ENCODE data around the gene AFMID. TPM values are rescaled to one million over a fixed set of nuclear protein-coding genes. Genes with fewer than 3 reads are reported as not detected.

Gene AFMID
- total RNA-seq, 1 experiment from 2014 or later: 104 TPM

DNA sequence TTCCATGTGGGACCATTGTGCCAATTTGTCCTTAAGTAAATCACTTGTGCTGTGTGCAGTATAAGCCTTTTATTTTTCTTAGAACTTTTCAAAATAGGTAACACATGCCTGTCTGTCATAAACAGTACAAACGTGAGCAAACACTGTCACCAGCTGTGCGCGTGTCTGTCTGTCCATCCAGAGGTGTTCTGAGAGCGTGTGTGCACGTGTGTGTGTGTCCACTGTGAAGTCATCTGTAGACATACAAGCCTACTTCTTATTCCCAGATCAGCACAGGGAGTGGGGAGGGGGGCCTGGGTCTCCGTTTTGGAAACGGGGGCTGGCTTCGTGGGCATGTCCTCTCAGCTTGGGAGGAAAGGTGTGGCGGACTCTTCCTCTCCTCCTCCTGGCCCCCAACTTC, 53.7 kb downstream of the AFMID start:
- Histone ChIP-seq H3K4me1 (ENCODE audit: low read length) (peaks cover 18% of the 10 kb centered on the region), H3K4me3 (ENCODE audit: low read length) (no peak overlapping the region), H3K27ac (ENCODE audit: low read length) (no peak overlapping the region), H3K9me2 (replicated peaks; ENCODE audit: insufficient read depth, low read length) (no peaks in the 10 kb centered on the region), H4K20me1 (ENCODE audit: insufficient read depth, low read depth, low read length) (no peaks in the 10 kb centered on the region), H3K9me3 (ENCODE audit: low read length) (no peaks in the 10 kb centered on the region), H3K27me3 (ENCODE audit: low read length) (no peaks in the 10 kb centered on the region), H3K79me2 (ENCODE audit: low read length) (no peaks in the 10 kb centered on the region), H3K9ac (ENCODE audit: low read length) (no peak overlapping the region), H3K36me3 (ENCODE audit: insufficient read depth, low read length) (no peaks in the 10 kb centered on the region), H2AFZ (ENCODE audit: low read length) (peak overlapping the region; percentile 59; the same call in 1 of the 2 replicates), H3K4me2 (ENCODE audit: low read depth, low read length, poor library complexity, severe bottlenecking) (no peak overlapping the region)
- DNase-seq: no peak

DNA sequence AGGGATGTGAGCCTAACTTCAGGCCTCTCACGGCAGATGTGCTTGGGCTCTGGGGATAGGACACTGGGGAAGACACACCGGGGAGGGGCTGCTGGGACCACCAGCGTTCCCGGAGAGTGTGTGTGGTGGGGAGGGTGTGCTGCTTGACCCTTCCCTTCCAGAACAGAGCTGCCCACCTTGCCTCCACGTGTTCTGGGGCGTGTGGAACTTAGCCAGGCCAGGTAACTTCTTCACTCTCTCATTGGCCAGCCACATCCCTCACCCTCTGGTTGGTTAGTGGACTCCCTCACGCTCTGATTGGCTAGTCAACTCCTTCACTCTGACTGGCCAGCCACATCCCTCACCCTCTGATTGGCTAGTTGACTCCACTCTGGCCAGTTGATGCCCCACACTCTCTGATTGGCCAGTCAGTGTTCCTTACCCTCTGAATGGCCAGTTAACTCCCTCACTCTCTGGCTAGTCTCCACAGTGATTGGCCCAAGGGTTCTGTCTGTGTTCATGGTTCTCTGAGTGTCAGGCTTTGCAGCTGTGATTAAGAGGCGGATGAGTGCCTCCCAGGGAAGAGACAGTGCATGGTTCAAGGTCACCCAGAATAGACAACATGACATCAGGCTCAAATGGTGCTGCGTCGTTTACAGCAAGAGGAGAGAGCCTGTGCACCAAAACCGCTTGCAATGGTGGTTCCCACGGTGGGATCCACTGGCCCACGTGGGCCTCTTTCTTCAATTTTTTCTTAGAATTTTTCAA, 54.3 kb downstream of the AFMID start:
- Histone ChIP-seq H3K4me3 (ENCODE audit: low read length) (no peak overlapping the region), H3K79me2 (ENCODE audit: low read length) (no peaks in the 10 kb centered on the region), H3K9me3 (ENCODE audit: low read length) (no peaks in the 10 kb centered on the region), H3K4me2 (ENCODE audit: low read depth, low read length, poor library complexity, severe bottlenecking) (peak overlapping the region; percentile 5), H2AFZ (ENCODE audit: low read length) (peak overlapping the region; percentile 59; the same call in 1 of the 2 replicates), H3K27ac (ENCODE audit: low read length) (peak overlapping the region; percentile 23; the same call in 1 of the 2 replicates), H4K20me1 (ENCODE audit: insufficient read depth, low read depth, low read length) (no peaks in the 10 kb centered on the region), H3K9ac (ENCODE audit: low read length) (0 out of 2 replicates have a peak overlapping the region, but pooled peaks have one; percentile 4), H3K36me3 (ENCODE audit: insufficient read depth, low read length) (no peaks in the 10 kb centered on the region), H3K9me2 (replicated peaks; ENCODE audit: insufficient read depth, low read length) (no peaks in the 10 kb centered on the region), H3K27me3 (ENCODE audit: low read length) (no peaks in the 10 kb centered on the region), H3K4me1 (ENCODE audit: low read length) (peaks cover 18% of the 10 kb centered on the region)
- peak; percentile 94 for DNase-seq

GRCh38 chr17:78242024-78242742, 55.0 kb downstream of the AFMID start:
- H3K79me2 ChIP-seq (ENCODE audit: low read length): no peaks in the 10 kb centered on the region
- peaks cover 18% of the 10 kb centered on the region for H3K4me1 ChIP-seq (ENCODE audit: low read length)
- peak overlapping the region; percentile 57; the same call in 1 of the 2 replicates for H2AFZ ChIP-seq (ENCODE audit: low read length)
- H3K36me3 ChIP-seq (ENCODE audit: insufficient read depth, low read length): no peaks in the 10 kb centered on the region
- DNase-seq: no peak
- peak overlapping the region; percentile 23; the same call in 1 of the 2 replicates for H3K27ac ChIP-seq (ENCODE audit: low read length)
- H3K9ac ChIP-seq (ENCODE audit: low read length): 0 out of 2 replicates have a peak overlapping the region, but pooled peaks have one; percentile 4
- no peaks in the 10 kb centered on the region for H3K9me3 ChIP-seq (ENCODE audit: low read length)
- H4K20me1 ChIP-seq (ENCODE audit: insufficient read depth, low read depth, low read length): no peaks in the 10 kb centered on the region
- H3K9me2 ChIP-seq (replicated peaks; ENCODE audit: insufficient read depth, low read length): no peaks in the 10 kb centered on the region
- no peak overlapping the region for H3K4me3 ChIP-seq (ENCODE audit: low read length)
- no peaks in the 10 kb centered on the region for H3K27me3 ChIP-seq (ENCODE audit: low read length)
- H3K4me2 ChIP-seq (ENCODE audit: low read depth, low read length, poor library complexity, severe bottlenecking): peak overlapping the region; percentile 5

DNA sequence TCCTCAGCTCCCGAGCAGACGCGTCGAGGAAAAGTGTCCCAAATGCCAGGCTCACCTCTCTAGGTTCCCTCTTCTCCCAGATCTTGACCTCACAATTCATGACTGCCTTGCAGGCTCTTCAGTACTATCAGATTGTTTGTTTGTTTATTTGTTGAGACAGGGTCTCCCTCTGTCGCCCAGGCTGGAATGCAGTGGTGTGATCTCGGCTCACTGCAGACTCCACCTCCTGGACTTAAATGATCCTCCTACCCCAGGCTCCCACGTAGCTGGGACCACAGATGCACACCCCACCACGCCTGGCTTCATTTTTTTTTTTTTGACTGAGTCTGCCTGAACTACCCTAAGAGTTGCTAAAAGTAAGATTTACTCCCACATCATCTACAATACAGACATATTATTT, 60.1 kb downstream of the AFMID start:
- Histone ChIP-seq H3K4me2 (ENCODE audit: low read depth, low read length, poor library complexity, severe bottlenecking) (no peak overlapping the region), H2AFZ (ENCODE audit: low read length) (no peak overlapping the region)

DNA sequence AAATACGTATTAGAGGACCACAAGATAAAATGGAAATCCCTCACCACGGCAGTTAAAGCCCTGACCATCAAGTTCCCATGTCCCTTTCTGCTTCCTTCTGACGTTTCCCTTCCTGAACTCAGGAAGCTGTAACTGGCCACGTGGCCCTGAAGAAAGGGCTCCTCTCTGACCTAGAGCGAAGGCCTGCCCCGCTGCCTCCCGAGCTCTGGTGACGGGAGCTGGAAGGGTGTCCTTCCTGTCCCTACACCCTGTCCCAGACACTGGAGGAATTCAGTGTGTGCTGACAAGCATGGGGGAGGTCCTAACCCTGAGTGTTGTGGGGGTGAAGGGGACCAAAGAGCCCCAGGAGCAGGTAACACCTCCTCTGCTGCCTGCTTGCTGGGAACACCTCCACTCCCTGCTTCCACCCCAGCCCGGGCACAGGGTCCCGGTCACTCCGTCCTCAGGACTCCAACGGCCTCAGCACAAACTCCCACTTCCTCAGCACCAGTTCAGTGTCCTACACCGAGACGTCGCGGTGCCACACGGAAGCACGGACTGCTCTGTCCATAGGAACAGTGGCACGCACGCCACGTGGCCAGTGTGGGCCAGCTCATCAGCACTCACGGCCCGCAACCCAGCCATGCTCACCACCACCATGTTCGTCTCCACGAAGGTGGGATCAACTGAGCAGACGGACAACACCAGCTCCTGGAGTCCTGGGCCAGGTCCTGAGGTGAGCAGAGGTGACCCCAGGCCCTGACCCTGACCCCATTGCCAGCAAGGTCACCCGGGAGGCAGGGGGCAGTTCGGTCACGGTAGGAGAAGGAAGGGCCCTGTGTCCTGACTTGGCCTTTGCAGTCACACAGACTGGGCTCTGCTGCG, 61.1 kb downstream of the AFMID start:
- H3K4me2 ChIP-seq (ENCODE audit: low read depth, low read length, poor library complexity, severe bottlenecking): no peak overlapping the region
- no peaks in the 10 kb centered on the region for H3K9me2 ChIP-seq (replicated peaks; ENCODE audit: insufficient read depth, low read length)
- H3K4me1 ChIP-seq (ENCODE audit: low read length): peaks cover 25% of the 10 kb centered on the region
- no peak overlapping the region for H3K27ac ChIP-seq (ENCODE audit: low read length)
- no peak overlapping the region for H3K4me3 ChIP-seq (ENCODE audit: low read length)
- H3K27me3 ChIP-seq (ENCODE audit: low read length): no peaks in the 10 kb centered on the region
- DNase-seq: no peak
- H3K9ac ChIP-seq (ENCODE audit: low read length): no peak overlapping the region
- H3K9me3 ChIP-seq (ENCODE audit: low read length): no peaks in the 10 kb centered on the region
- H3K36me3 ChIP-seq (ENCODE audit: insufficient read depth, low read length): no peaks in the 10 kb centered on the region
- no peak overlapping the region for H2AFZ ChIP-seq (ENCODE audit: low read length)
- no peaks in the 10 kb centered on the region for H3K79me2 ChIP-seq (ENCODE audit: low read length)
- H4K20me1 ChIP-seq (ENCODE audit: insufficient read depth, low read depth, low read length): no peaks in the 10 kb centered on the region

More for the DNA sequence above, 60.1 kb downstream of the AFMID start:
- Histone ChIP-seq H4K20me1 (ENCODE audit: insufficient read depth, low read depth, low read length) (no peaks in the 10 kb centered on the region), H3K27me3 (ENCODE audit: low read length) (no peaks in the 10 kb centered on the region), H3K36me3 (ENCODE audit: insufficient read depth, low read length) (no peaks in the 10 kb centered on the region), H3K9me2 (replicated peaks; ENCODE audit: insufficient read depth, low read length) (no peaks in the 10 kb centered on the region), H3K9me3 (ENCODE audit: low read length) (no peaks in the 10 kb centered on the region), H3K4me3 (ENCODE audit: low read length) (no peak overlapping the region), H3K4me1 (ENCODE audit: low read length) (peaks cover 20% of the 10 kb centered on the region), H3K9ac (ENCODE audit: low read length) (no peak overlapping the region), H3K27ac (ENCODE audit: low read length) (no peak overlapping the region), H3K79me2 (ENCODE audit: low read length) (no peaks in the 10 kb centered on the region)
- no peak for DNase-seq

- DNase-seq: no peak
These were observed 62.1 kb downstream of the AFMID start for GRCh38 chr17:78249074-78249817.

DNA sequence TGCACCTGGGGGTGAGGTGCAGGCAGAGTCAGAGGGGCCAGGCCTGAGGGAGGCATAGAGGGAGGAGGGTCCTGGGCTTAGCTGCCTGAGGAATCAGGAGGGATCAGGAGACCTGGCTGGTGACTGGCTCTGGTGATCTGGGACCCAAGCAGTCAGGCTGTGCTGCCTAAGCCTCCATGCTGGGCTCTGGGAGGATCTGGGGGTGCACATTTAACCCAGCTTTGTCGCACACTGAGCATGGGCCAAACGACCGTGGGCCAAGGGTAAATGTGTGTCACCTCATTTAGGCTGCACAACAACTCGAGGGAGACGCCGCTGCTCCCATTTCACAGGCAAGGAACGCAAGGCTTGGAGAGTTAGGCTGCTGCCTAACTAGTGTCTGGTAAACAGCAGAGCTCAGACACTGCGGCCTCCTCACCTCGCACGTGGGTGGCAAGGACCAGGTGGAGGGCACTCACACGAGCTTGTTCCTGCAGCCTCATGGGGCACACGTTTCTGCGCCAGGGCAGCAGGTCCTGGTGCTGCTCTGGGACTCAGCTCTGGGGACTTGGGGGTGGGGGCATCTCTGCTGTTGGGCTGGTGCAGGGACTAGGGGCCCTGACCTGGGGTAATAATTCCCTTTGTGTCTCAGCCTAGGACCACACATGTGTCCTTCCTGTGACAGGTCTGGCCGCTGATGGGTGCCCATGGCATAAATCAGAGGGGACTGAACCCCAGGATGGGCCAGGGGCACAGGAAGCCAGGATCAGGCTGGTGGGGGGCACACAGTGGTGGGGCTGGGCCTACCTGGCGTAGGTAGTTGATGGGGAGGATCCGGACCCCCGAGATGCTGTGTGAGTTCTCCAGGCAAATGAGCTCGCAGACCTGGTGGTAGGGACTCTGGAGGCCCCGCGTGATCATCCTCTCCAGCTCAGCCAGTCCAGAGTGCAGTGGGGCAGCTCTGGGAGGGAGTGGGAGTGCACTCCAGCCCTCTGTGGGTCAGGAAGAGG, 63.0 kb downstream of the AFMID start:
- Histone ChIP-seq H3K27me3 (ENCODE audit: low read length) (no peaks in the 10 kb centered on the region), H3K79me2 (ENCODE audit: low read length) (no peaks in the 10 kb centered on the region), H3K27ac (ENCODE audit: low read length) (no peak overlapping the region), H4K20me1 (ENCODE audit: insufficient read depth, low read depth, low read length) (no peaks in the 10 kb centered on the region), H2AFZ (ENCODE audit: low read length) (no peak overlapping the region), H3K4me1 (ENCODE audit: low read length) (peaks cover 28% of the 10 kb centered on the region), H3K9me2 (replicated peaks; ENCODE audit: insufficient read depth, low read length) (no peaks in the 10 kb centered on the region), H3K9me3 (ENCODE audit: low read length) (no peaks in the 10 kb centered on the region), H3K4me3 (ENCODE audit: low read length) (no peak overlapping the region), H3K36me3 (ENCODE audit: insufficient read depth, low read length) (no peaks in the 10 kb centered on the region), H3K9ac (ENCODE audit: low read length) (no peak overlapping the region), H3K4me2 (ENCODE audit: low read depth, low read length, poor library complexity, severe bottlenecking) (no peak overlapping the region)
- DNase-seq: no peak

More at GRCh38 chr17:78249074-78249817, 62.1 kb downstream of the AFMID start:
- H3K36me3 ChIP-seq (ENCODE audit: insufficient read depth, low read length): no peaks in the 10 kb centered on the region
- H3K27me3 ChIP-seq (ENCODE audit: low read length): no peaks in the 10 kb centered on the region
- H3K4me1 ChIP-seq (ENCODE audit: low read length): peaks cover 28% of the 10 kb centered on the region
- H3K9me2 ChIP-seq (replicated peaks; ENCODE audit: insufficient read depth, low read length): no peaks in the 10 kb centered on the region
- H4K20me1 ChIP-seq (ENCODE audit: insufficient read depth, low read depth, low read length): no peaks in the 10 kb centered on the region
- no peak overlapping the region for H2AFZ ChIP-seq (ENCODE audit: low read length)
- H3K4me3 ChIP-seq (ENCODE audit: low read length): no peak overlapping the region
- no peak overlapping the region for H3K4me2 ChIP-seq (ENCODE audit: low read depth, low read length, poor library complexity, severe bottlenecking)
- no peak overlapping the region for H3K27ac ChIP-seq (ENCODE audit: low read length)
- H3K79me2 ChIP-seq (ENCODE audit: low read length): no peaks in the 10 kb centered on the region
- H3K9me3 ChIP-seq (ENCODE audit: low read length): no peaks in the 10 kb centered on the region
- H3K9ac ChIP-seq (ENCODE audit: low read length): no peak overlapping the region
